HL-60 (cell line): ENCODE data around the gene ZNF320.

Experiments used
- GABPA ChIP-seq: IDR thresholded peaks from 2 replicates; pipeline ENCODE4 v1.6.1; 2012; ENCODE audit warnings: low read depth
- POLR2AphosphoS5 ChIP-seq: IDR thresholded peaks from 2 replicates; pipeline ENCODE4 v1.6.1; 2012; ENCODE audit warnings: low read depth
- TF ChIP-seq, protein P1 (sequence below): IDR thresholded peaks from one replicate; pipeline ENCODE4 v1.5.1; 2011; ENCODE audit warnings: low read length, control low read depth, inconsistent platforms; ENCODE audit not compliant: insufficient read depth

DNA sequence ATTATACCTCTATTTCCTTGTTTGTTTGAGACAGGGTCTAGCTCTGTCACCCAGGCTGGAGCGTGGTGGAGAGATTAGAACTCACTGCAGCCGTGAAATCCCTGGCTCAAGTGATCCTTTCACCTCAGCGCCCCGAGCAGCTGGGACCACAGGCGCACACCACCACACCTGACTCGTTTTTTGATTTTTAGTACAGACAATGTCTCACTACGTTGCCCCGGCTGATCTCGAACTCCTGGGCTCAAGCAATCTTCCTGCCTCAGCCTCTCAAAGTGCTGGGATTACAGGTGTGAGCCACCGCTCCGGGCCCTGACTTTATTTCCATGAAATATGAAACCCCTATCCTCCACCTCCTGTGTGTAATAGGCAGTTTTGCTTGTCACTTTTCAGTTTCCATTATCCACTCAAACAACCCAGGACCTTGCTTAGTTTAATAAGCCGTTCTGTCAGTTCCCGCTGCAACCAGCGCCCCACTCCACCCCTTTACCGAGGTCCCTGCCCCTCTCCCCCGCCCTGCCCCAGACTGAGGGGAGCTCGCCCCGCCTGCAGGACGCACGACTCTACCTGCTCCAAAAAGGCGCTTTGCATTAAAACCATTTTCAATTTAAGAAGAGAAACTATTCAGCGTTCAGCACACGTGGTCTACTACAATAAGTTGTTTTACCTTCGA is 48.4 kb upstream of the ZNF320 start:
- TF ChIP-seq, protein P1, sequence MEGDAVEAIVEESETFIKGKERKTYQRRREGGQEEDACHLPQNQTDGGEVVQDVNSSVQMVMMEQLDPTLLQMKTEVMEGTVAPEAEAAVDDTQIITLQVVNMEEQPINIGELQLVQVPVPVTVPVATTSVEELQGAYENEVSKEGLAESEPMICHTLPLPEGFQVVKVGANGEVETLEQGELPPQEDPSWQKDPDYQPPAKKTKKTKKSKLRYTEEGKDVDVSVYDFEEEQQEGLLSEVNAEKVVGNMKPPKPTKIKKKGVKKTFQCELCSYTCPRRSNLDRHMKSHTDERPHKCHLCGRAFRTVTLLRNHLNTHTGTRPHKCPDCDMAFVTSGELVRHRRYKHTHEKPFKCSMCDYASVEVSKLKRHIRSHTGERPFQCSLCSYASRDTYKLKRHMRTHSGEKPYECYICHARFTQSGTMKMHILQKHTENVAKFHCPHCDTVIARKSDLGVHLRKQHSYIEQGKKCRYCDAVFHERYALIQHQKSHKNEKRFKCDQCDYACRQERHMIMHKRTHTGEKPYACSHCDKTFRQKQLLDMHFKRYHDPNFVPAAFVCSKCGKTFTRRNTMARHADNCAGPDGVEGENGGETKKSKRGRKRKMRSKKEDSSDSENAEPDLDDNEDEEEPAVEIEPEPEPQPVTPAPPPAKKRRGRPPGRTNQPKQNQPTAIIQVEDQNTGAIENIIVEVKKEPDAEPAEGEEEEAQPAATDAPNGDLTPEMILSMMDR = no peak
- no peak for TF ChIP-seq POLR2AphosphoS5
- TF ChIP-seq GABPA = no peak
